ENCODE results near the gene GP5. TPM values are rescaled to one million over a fixed set of nuclear protein-coding genes. Genes with fewer than 3 reads are reported as not detected.

The GP5 gene
- polyA plus RNA-seq, 2 of the 4 experiments (the other 2 are of a cell fraction): not detected

DNA sequence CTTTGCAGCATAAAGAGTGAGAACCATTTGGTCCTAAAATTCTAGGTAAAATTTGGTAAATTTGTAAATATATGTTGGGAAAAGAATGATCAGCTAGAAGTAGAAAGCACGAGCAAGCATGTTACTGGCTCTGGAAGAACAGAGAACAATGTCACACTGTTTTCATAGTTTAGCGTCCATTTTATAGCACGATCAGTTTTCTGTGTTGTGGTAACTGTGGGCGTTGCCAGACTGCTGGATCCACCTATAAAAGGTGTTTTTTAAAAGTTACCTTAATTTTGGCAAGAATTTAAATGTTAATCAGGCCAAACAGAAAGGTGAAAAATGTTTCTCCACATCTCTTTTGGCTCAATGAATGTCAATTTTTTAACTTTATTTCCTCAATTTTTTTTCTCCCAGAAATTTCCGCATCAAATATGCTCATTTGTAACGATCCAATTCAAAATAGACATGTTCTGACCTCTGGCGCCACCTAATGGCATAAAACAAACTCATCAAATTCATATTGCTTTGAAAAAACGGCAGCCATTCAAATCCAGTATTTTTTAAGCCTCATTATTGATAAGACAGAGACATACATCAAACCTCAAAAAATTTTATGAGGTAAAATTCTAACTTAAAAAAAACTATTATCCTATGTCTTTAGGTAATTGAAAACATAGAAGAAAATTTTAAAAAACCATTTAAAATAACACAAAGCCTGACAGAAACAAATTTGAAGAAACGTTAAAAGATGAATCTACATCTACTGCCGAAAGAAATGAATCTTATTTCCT is 5.5 kb upstream of the GP5 start:
- CTCF ChIA-PET: interaction anchor here (0.6 to 3.7 kb wide), 8 partner anchors 10 to 71 kb away, joined by 3 to 23 read pairs (median 6); partner anchors contain the start of gene LRRC15
- H3K4me3 ChIP-seq: no peak overlapping the region
- TF ChIP-seq, protein P1, sequence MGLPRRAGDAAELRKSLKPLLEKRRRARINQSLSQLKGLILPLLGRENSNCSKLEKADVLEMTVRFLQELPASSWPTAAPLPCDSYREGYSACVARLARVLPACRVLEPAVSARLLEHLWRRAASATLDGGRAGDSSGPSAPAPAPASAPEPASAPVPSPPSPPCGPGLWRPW (IDR thresholded peaks at IDR 0.05): no peak
- TF ChIP-seq HOXB5 (CRISPR knock-in tag; IDR thresholded peaks at IDR 0.05): no peak
- TF ChIP-seq KDM5A (IDR thresholded peaks at IDR 0.05): no peak
- peak; percentile 59 for TF ChIP-seq SMC3 (IDR thresholded peaks at IDR 0.05)
- TF ChIP-seq ZC3H11A (IDR thresholded peaks at IDR 0.05): no peak
- TF ChIP-seq, protein P2, sequence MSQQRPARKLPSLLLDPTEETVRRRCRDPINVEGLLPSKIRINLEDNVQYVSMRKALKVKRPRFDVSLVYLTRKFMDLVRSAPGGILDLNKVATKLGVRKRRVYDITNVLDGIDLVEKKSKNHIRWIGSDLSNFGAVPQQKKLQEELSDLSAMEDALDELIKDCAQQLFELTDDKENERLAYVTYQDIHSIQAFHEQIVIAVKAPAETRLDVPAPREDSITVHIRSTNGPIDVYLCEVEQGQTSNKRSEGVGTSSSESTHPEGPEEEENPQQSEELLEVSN (IDR thresholded peaks at IDR 0.05; ENCODE audit: borderline replicate concordance, low read depth): no peak
- TF ChIP-seq NPAS2 (CRISPR knock-in tag; IDR thresholded peaks at IDR 0.05; ENCODE audit: borderline replicate concordance): no peak
- TF ChIP-seq, protein P3, sequence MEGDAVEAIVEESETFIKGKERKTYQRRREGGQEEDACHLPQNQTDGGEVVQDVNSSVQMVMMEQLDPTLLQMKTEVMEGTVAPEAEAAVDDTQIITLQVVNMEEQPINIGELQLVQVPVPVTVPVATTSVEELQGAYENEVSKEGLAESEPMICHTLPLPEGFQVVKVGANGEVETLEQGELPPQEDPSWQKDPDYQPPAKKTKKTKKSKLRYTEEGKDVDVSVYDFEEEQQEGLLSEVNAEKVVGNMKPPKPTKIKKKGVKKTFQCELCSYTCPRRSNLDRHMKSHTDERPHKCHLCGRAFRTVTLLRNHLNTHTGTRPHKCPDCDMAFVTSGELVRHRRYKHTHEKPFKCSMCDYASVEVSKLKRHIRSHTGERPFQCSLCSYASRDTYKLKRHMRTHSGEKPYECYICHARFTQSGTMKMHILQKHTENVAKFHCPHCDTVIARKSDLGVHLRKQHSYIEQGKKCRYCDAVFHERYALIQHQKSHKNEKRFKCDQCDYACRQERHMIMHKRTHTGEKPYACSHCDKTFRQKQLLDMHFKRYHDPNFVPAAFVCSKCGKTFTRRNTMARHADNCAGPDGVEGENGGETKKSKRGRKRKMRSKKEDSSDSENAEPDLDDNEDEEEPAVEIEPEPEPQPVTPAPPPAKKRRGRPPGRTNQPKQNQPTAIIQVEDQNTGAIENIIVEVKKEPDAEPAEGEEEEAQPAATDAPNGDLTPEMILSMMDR (IDR thresholded peaks at IDR 0.05): peak; percentile 74
- no peak for TF ChIP-seq HOXB13 (CRISPR knock-in tag; IDR thresholded peaks at IDR 0.05; ENCODE audit: low read depth)
- TF ChIP-seq MAZ (IDR thresholded peaks at IDR 0.05; ENCODE audit: borderline replicate concordance, low read depth, low read length): no peak
- TF ChIP-seq MYC (IDR thresholded peaks at IDR 0.05; ENCODE audit: borderline replicate concordance, low read length): no peak
- no peak for TF ChIP-seq CHD2 (IDR thresholded peaks at IDR 0.05; ENCODE audit: low read length, partially characterized antibody)
- TF ChIP-seq, protein P4, sequence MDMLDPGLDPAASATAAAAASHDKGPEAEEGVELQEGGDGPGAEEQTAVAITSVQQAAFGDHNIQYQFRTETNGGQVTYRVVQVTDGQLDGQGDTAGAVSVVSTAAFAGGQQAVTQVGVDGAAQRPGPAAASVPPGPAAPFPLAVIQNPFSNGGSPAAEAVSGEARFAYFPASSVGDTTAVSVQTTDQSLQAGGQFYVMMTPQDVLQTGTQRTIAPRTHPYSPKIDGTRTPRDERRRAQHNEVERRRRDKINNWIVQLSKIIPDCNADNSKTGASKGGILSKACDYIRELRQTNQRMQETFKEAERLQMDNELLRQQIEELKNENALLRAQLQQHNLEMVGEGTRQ (IDR thresholded peaks at IDR 0.05): no peak
- no peak for TF ChIP-seq HEYL (CRISPR knock-in tag; IDR thresholded peaks at IDR 0.05)
- no peak for TF ChIP-seq JUN (IDR thresholded peaks at IDR 0.05)
- TF ChIP-seq FOXS1 (CRISPR knock-in tag; IDR thresholded peaks at IDR 0.05): no peak
- no peak for TF ChIP-seq KDM1A (IDR thresholded peaks at IDR 0.05; ENCODE audit: low read depth)
- TF ChIP-seq, protein P5, sequence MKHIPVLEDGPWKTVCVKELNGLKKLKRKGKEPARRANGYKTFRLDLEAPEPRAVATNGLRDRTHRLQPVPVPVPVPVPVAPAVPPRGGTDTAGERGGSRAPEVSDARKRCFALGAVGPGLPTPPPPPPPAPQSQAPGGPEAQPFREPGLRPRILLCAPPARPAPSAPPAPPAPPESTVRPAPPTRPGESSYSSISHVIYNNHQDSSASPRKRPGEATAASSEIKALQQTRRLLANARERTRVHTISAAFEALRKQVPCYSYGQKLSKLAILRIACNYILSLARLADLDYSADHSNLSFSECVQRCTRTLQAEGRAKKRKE (CRISPR knock-in tag; IDR thresholded peaks at IDR 0.05; ENCODE audit: low read depth): no peak
- no peak for TF ChIP-seq FOSL2 (IDR thresholded peaks at IDR 0.05)
- no peak for TF ChIP-seq FOSL2 (CRISPR knock-in tag; IDR thresholded peaks at IDR 0.05)
- TF ChIP-seq ZFP36 (IDR thresholded peaks at IDR 0.05; ENCODE audit: borderline replicate concordance, partially characterized antibody): no peak
- no peak for TF ChIP-seq JUNB (IDR thresholded peaks at IDR 0.05)
- TF ChIP-seq RAD21 (conservative IDR thresholded peaks at IDR 0.05 in 1 of 2, IDR thresholded peaks at IDR 0.05 in 1 of 2): peak; percentile 59 to 62
- no peak for TF ChIP-seq POLR2AphosphoS2 (conservative IDR thresholded peaks at IDR 0.05; ENCODE audit: low read length)
- no peak for TF ChIP-seq RNF2 (IDR thresholded peaks at IDR 0.05; ENCODE audit: borderline replicate concordance, low read depth)
- TF ChIP-seq BHLHE40 (IDR thresholded peaks at IDR 0.05; ENCODE audit: low read depth, low read length): no peak
- TF ChIP-seq TP53 (CRISPR knock-in tag; IDR thresholded peaks at IDR 0.05): no peak
- H3K4me1 ChIP-seq: peaks cover 3% of the 10 kb centered on the region; the same call in 1 of the 3 replicates
- POLR2A ChIA-PET: no interaction called here
- ATAC-seq (peak in 1 of 2 experiments; percentile 51; a peak in 1 of 6 replicates), DNase-seq (ENCODE audit: low read depth in 1 of 2, low spot score in 1 of 2) (peak in 1 of 2 experiments; percentile 56), FAIRE-seq (no peak)
- H3K4me2 ChIP-seq: peak overlapping the region; percentile 41; the same call in 2 of the 3 replicates
- WGBS (ENCODE audit: missing lambda C conversion rate): 34% methylated on average over 10 of the region's 10 CpGs
- H3K9me3 ChIP-seq: no peaks in the 10 kb centered on the region
- H3K27ac ChIP-seq: no peak overlapping the region

All from A549 (cell line).